ENCODE measurements around the gene GAS6. TPM values are rescaled to one million over a fixed set of nuclear protein-coding genes. Genes with fewer than 3 reads are reported as not detected.

The GAS6 gene
- total and polyA plus RNA-seq, 9 of the 15 experiments (the other 6 are each of a cell fraction or from before 2014, with no cell fraction given), result 0.14 to 9.7 (median 4.7) TPM; not detected in 1

- TF ChIP-seq BRF2 (IDR thresholded peaks at IDR 0.05; ENCODE audit: borderline replicate concordance, insufficient read depth, insufficient read length) (no peak), CBX3 (IDR thresholded peaks at IDR 0.05; ENCODE audit: borderline replicate concordance in 1 of 2, low read length in 2 of 2) (no peak), RNF219 (CRISPR knock-in tag; IDR thresholded peaks at IDR 0.05) (no peak), DEAF1 (CRISPR knock-in tag; IDR thresholded peaks at IDR 0.05) (peak; percentile 21; the same call in 1 of the 2 replicates), POLR2B (IDR thresholded peaks at IDR 0.05; ENCODE audit: low read depth, partially characterized antibody) (no peak), ZBED1 (IDR thresholded peaks at IDR 0.05) (no peak), VEZF1 (CRISPR knock-in tag; IDR thresholded peaks at IDR 0.05) (peak; percentile 36; the same call in 1 of the 2 replicates), ZNF121 (CRISPR knock-in tag; conservative IDR thresholded peaks at IDR 0.05) (no peak), TFE3 (CRISPR knock-in tag; IDR thresholded peaks at IDR 0.05) (no peak), ZNF668 (CRISPR knock-in tag; IDR thresholded peaks at IDR 0.05) (no peak), TAF1 (IDR thresholded peaks at IDR 0.05; ENCODE audit: control insufficient read depth, extremely low read depth, insufficient read depth, low read length, severe bottlenecking) (no peak), ZNF76 (CRISPR knock-in tag; IDR thresholded peaks at IDR 0.05; ENCODE audit: borderline replicate concordance) (no peak), TCF7L2 (IDR thresholded peaks at IDR 0.05; ENCODE audit: low read depth, low read length) (peak; percentile 83), HES1 (IDR thresholded peaks at IDR 0.05; ENCODE audit: low read depth) (no peak), RCOR1 (IDR thresholded peaks at IDR 0.05; ENCODE audit: borderline replicate concordance in 1 of 2, low read depth in 2 of 2, low read length in 2 of 2) (0 out of 4 replicates have a peak, but pooled peaks of 1 of the 2 experiments have one; percentile 22), MCM7 (IDR thresholded peaks at IDR 0.05) (no peak)
These were observed 46.7 kb downstream of the GAS6 start (continued) for GRCh38 chr13:113816946-113817859.

Data from K562 (cell line).